Testis (tissue), 3 donors: ENCODE measurements around the gene RGPD5. TPM values are rescaled to one million over a fixed set of nuclear protein-coding genes. Genes with fewer than 3 reads are reported as not detected.
"Not testable (repeated sequence)": the region's sequence is repeated elsewhere in the genome, so short reads cannot be mapped to it uniquely, and the experiment has no call there.

ENCODE experiments used
- DNase-seq: peaks from one replicate; pipeline ENCODE4 v3.0.0-alpha.2; 2019
- H3K27ac ChIP-seq, 2 donors: fragments of 200-600 bp; sonication (generic); one replicate each; pipeline ENCODE4 v1.5.1; 2019
- H3K27me3 ChIP-seq: fragments of 200-600 bp; sonication (generic); one replicate; pipeline ENCODE4 v1.5.1; 2019
- H3K36me3 ChIP-seq: fragments of 200-600 bp; sonication (generic); one replicate; pipeline ENCODE4 v1.5.1; 2017; ENCODE audit warnings: low read depth; ENCODE audit errors: missing control alignments
- H3K4me1 ChIP-seq: fragments of 200-600 bp; sonication (generic); one replicate; pipeline ENCODE4 v1.5.1; 2019
- H3K4me3 ChIP-seq, 2 donors: fragments of 200-600 bp; sonication (generic); one replicate each; pipeline ENCODE4 v1.5.1; 2017 to 2019
- H3K9me3 ChIP-seq: fragments of 200-600 bp; sonication (generic); one replicate; pipeline ENCODE4 v1.5.1; 2017
- WGBS, 2 donors: methylation state at CpG; one replicate each; pipeline ENCODE4 v1.1.5; 2018; 5-methylcytosine and 5-hydroxymethylcytosine counted together
- intact Hi-C: fragments of 100-400 bp; cut with DNase I; formaldehyde crosslinking; loops from one replicate; pipeline ENCODE4 v1.15.1; 2023; ENCODE audit warnings: low total_unique reads
- polyA plus RNA-seq: library from polyadenylated mRNA; stranded (reverse); fragments of 350-450 nt; fragmentation: Illumina TruSeq; extraction: RNeasy Lipid Tissue Mini Kit (QIAGEN cat#74804); gene quantifications from one replicate; pipeline ENCODE4 v1.2.3, GENCODE V29; 2014; ENCODE audit warnings: low read depth, low replicate concordance; ENCODE audit not compliant: insufficient read depth
- total RNA-seq, 2 donors: library from RNA; depleted of rRNA; stranded (reverse); fragments of >200 nt; gene quantifications; one replicate each; pipeline ENCODE4 v1.2.3, GENCODE V29; 2016

RGPD5 gene
- total and polyA plus RNA-seq, 3 donors from 2014 or later: 20.1 to 70.9 (median 54.0) TPM

GRCh38 chr2:109896212-109896611 is 102.1 kb downstream of the RGPD5 start:
- H3K27ac ChIP-seq, H3K36me3 ChIP-seq, H3K9me3 ChIP-seq, intact Hi-C loops, H3K4me3 ChIP-seq, H3K27me3 ChIP-seq, H3K4me1 ChIP-seq, DNase-seq: not testable (repeated sequence)
- no CpG with 5 or more reads among the region's 4 CpGs for WGBS, 2 donors

- DNase-seq, H3K9me3 ChIP-seq, H3K27me3 ChIP-seq, H3K36me3 ChIP-seq, H3K4me3 ChIP-seq, H3K27ac ChIP-seq, H3K4me1 ChIP-seq, intact Hi-C loops: not testable (repeated sequence)
- no CpG with 5 or more reads among the region's 8 CpGs for WGBS, 2 donors
These were observed 103.8 kb downstream of the RGPD5 start for GRCh38 chr2:109897769-109898461.

- WGBS, 2 donors: no CpG with 5 or more reads among the region's 28 CpGs
These were observed 104.6 kb downstream of the RGPD5 start, which contains the start of gene LIMS3 for GRCh38 chr2:109898462-109899336. TSS of gene LIMS3 (plus strand) at chr2:109898688. CDS start at chr2:109898729, 41 bp downstream.

DNA sequence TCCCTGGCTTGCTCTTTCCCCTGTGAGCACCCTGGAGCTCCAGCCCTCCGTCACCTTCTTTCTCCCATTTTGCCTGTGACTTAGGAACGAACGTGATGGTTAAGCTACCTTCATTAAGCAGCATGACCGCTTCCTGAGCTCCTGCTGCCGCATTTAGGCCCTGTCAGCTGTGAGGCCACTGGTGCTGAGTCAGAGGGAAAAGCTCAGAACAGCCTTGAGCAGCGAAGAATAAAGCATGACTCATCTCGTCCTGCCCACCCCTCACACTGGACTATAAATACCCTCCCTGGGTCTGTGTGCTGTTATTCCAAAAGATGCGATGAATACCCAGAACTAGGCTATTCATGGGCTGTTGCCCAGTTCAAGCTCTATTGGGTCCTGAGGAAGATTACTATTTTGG is 111.7 kb downstream of the RGPD5 start:
- WGBS, 2 donors: no CpG with 5 or more reads among the region's 8 CpGs
- H3K4me3 ChIP-seq, H3K27ac ChIP-seq, DNase-seq, H3K27me3 ChIP-seq, intact Hi-C loops, H3K36me3 ChIP-seq, H3K4me1 ChIP-seq, H3K9me3 ChIP-seq: not testable (repeated sequence)

More at GRCh38 chr2:109898462-109899336, 104.6 kb downstream of the RGPD5 start, which contains the start of gene LIMS3:
- H3K27me3 ChIP-seq, H3K27ac ChIP-seq, intact Hi-C loops, H3K36me3 ChIP-seq, H3K4me3 ChIP-seq, DNase-seq, H3K9me3 ChIP-seq, H3K4me1 ChIP-seq: not testable (repeated sequence)

Other genes with a start within 250 kb of the RGPD5 start
- gene SEPTIN10, start 180.3 kb upstream of the RGPD5 start, total RNA-seq: 100 to 1,000 TPM; 118 to 151 TPM
- 130 TPM for gene SEPTIN10, start 180.3 kb upstream of the RGPD5 start, polyA plus RNA-seq
- 10 to 100 TPM; 28.0 to 30.1 TPM for gene SOWAHC, start 179.9 kb upstream of the RGPD5 start, total RNA-seq
- gene SOWAHC, start 179.9 kb upstream of the RGPD5 start, polyA plus RNA-seq: 13.3 TPM
- 10 to 100 TPM; 13.8 to 33.0 TPM for gene LIMS3, start 104.4 kb downstream of the RGPD5 start, total RNA-seq
- 2.6 TPM for gene LIMS3, start 104.4 kb downstream of the RGPD5 start, polyA plus RNA-seq